ENCODE results near the gene CDK7.

Gene CDK7

GRCh38 chr5:69275563-69275962, 40.9 kb downstream of the CDK7 start:
- no peaks in the 10 kb centered on the region for H3K4me1 ChIP-seq (ENCODE audit: insufficient read depth, low read length)
- no peak overlapping the region for H3K9ac ChIP-seq (ENCODE audit: low read depth, low read length)
- H3K27ac ChIP-seq (ENCODE audit: low read length): no peak overlapping the region
- H3K36me3 ChIP-seq (ENCODE audit: insufficient read depth, low read depth, low read length): peaks cover 79% of the 10 kb centered on the region
- no peaks in the 10 kb centered on the region for H3K9me3 ChIP-seq (ENCODE audit: insufficient read depth, low read depth, low read length)
- H3K4me3 ChIP-seq (ENCODE audit: low read length): no peak overlapping the region
- H3K27me3 ChIP-seq (ENCODE audit: insufficient read depth, low read length): no peaks in the 10 kb centered on the region

DNA sequence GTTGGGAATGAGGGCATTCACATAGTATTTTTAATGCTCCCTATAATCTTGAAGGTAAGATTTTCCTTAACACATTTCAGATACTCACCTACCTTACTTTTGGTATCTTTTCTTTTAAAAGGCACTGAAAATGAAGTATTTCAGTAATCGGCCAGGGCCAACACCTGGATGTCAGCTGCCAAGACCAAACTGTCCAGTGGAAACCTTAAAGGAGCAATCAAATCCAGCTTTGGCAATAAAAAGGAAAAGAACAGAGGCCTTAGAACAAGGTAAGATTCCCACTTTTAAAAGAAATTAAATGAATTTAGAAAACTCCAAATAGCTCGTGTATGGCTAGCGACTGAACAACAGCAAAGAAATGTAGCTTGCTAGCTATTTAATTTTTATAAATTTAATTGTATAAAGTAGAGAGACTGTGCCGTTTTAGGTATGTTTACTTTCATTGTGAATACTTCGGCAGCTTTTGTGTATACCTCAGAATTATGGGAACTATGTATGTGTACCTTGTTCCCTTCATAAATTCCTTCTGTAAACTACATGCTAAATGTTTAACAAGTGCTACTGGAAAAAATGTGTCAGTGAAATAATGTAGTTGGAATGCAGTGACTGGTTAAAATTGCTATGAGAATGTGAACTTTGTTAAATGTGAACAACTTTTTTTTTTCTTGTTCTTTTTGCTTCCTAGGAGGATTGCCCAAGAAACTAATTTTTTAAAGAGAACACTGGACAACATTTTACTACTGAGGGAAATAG, 41.9 kb downstream of the CDK7 start:
- Histone ChIP-seq H3K9me3 (ENCODE audit: insufficient read depth, low read depth, low read length) (no peaks in the 10 kb centered on the region), H3K4me3 (ENCODE audit: low read length) (no peak overlapping the region), H3K36me3 (ENCODE audit: insufficient read depth, low read depth, low read length) (peaks cover 72% of the 10 kb centered on the region), H3K27me3 (ENCODE audit: insufficient read depth, low read length) (no peaks in the 10 kb centered on the region), H3K4me1 (ENCODE audit: insufficient read depth, low read length) (no peaks in the 10 kb centered on the region), H3K9ac (ENCODE audit: low read depth, low read length) (no peak overlapping the region), H3K27ac (ENCODE audit: low read length) (no peak overlapping the region)

DNA sequence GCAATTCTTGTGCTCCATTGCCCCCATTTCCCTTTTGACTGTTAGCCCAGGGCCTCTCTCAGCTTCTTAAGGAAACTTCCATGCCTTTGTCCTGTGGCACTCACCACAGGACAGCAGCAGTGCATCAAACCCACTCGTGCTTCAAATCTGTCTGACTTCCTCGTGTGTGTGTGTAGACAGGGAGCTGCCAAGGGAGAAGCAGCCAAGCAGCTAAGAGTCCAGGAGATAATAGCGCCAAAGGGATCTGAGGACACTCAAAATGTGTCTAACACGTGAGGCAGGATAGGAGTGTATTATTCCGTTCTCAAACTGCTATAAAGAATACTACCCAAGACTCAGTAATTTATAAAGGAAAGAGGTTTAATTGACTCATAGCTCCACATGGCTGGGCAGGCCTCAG, 44.8 kb downstream of the CDK7 start:
- Histone ChIP-seq H3K9ac (ENCODE audit: low read depth, low read length) (no peak overlapping the region), H3K4me1 (ENCODE audit: insufficient read depth, low read length) (no peaks in the 10 kb centered on the region), H3K27ac (ENCODE audit: low read length) (no peak overlapping the region), H3K27me3 (ENCODE audit: insufficient read depth, low read length) (no peaks in the 10 kb centered on the region), H3K4me3 (ENCODE audit: low read length) (no peak overlapping the region), H3K9me3 (ENCODE audit: insufficient read depth, low read depth, low read length) (no peaks in the 10 kb centered on the region), H3K36me3 (ENCODE audit: insufficient read depth, low read depth, low read length) (peaks cover 43% of the 10 kb centered on the region)

DNA sequence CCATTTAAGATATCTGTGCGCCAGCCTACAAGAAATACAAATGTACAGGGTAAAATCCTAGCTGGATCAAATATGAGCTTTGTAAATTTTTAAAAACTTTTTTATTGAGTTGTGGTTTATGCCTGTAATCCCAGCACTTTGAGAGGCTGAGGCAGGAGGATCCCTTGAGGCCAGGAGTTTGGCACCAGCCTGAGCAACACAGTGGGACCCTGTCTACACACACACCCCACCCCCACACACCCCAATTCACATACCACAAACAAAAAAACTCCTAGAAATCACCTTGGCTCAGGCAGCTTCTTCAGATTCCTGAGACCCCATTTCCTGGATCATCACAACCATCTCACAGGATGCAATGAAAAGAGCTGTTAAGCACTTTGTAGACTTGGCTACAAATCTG, 46.4 kb downstream of the CDK7 start:
- H3K27me3 ChIP-seq (ENCODE audit: insufficient read depth, low read length): no peaks in the 10 kb centered on the region
- no peaks in the 10 kb centered on the region for H3K9me3 ChIP-seq (ENCODE audit: insufficient read depth, low read depth, low read length)
- H3K9ac ChIP-seq (ENCODE audit: low read depth, low read length): no peak overlapping the region
- no peak overlapping the region for H3K27ac ChIP-seq (ENCODE audit: low read length)
- H3K4me3 ChIP-seq (ENCODE audit: low read length): no peak overlapping the region
- no peaks in the 10 kb centered on the region for H3K4me1 ChIP-seq (ENCODE audit: insufficient read depth, low read length)
- peaks cover 38% of the 10 kb centered on the region for H3K36me3 ChIP-seq (ENCODE audit: insufficient read depth, low read depth, low read length)

GRCh38 chr5:69284203-69284602, 49.5 kb downstream of the CDK7 start:
- no peak overlapping the region for H3K4me3 ChIP-seq (ENCODE audit: low read length)
- H3K36me3 ChIP-seq (ENCODE audit: insufficient read depth, low read depth, low read length): peaks cover 14% of the 10 kb centered on the region; the same call in 1 of the 2 replicates
- H3K27me3 ChIP-seq (ENCODE audit: insufficient read depth, low read length): no peaks in the 10 kb centered on the region
- no peak overlapping the region for H3K9ac ChIP-seq (ENCODE audit: low read depth, low read length)
- no peak overlapping the region for H3K27ac ChIP-seq (ENCODE audit: low read length)
- no peaks in the 10 kb centered on the region for H3K9me3 ChIP-seq (ENCODE audit: insufficient read depth, low read depth, low read length)
- H3K4me1 ChIP-seq (ENCODE audit: insufficient read depth, low read length): 0 out of 2 replicates have a peak, but pooled peaks cover 2% of the 10 kb centered on the region

GRCh38 chr5:69285448-69286116, 50.9 kb downstream of the CDK7 start:
- Histone ChIP-seq H3K36me3 (ENCODE audit: insufficient read depth, low read depth, low read length) (peaks cover 2% of the 10 kb centered on the region; the same call in 1 of the 2 replicates), H3K27ac (ENCODE audit: low read length) (no peak overlapping the region), H3K4me1 (ENCODE audit: insufficient read depth, low read length) (0 out of 2 replicates have a peak, but pooled peaks cover 2% of the 10 kb centered on the region), H3K27me3 (ENCODE audit: insufficient read depth, low read length) (no peaks in the 10 kb centered on the region), H3K4me3 (ENCODE audit: low read length) (no peak overlapping the region), H3K9me3 (ENCODE audit: insufficient read depth, low read depth, low read length) (no peaks in the 10 kb centered on the region), H3K9ac (ENCODE audit: low read depth, low read length) (no peak overlapping the region)

GRCh38 chr5:69288069-69288468, 53.4 kb downstream of the CDK7 start:
- no peak overlapping the region for H3K27ac ChIP-seq (ENCODE audit: low read length)
- no peaks in the 10 kb centered on the region for H3K9me3 ChIP-seq (ENCODE audit: insufficient read depth, low read depth, low read length)
- H3K4me1 ChIP-seq (ENCODE audit: insufficient read depth, low read length): 0 out of 2 replicates have a peak, but pooled peaks cover 2% of the 10 kb centered on the region
- no peaks in the 10 kb centered on the region for H3K36me3 ChIP-seq (ENCODE audit: insufficient read depth, low read depth, low read length)
- H3K9ac ChIP-seq (ENCODE audit: low read depth, low read length): no peak overlapping the region
- no peaks in the 10 kb centered on the region for H3K27me3 ChIP-seq (ENCODE audit: insufficient read depth, low read length)
- no peak overlapping the region for H3K4me3 ChIP-seq (ENCODE audit: low read length)

DNA sequence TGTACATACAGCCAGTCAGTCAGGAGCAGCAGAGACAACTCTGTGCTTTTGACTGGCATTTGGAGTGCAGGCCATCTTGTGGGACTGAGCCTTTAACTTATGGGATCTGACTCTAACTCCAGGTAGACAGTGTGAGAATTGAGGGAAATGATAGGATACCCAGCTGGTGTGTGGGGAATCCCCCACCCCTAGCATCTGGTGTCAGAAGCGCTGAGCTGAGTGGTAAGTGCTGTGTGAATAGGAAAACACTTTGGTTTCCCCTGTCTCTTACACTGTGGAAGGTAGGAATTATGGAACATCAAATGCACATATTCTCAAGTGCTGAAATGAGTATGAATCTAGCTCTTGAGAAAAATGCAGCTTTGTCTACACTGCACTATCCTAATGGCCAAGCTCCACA, 54.0 kb downstream of the CDK7 start:
- no peaks in the 10 kb centered on the region for H3K27me3 ChIP-seq (ENCODE audit: insufficient read depth, low read length)
- no peak overlapping the region for H3K27ac ChIP-seq (ENCODE audit: low read length)
- no peaks in the 10 kb centered on the region for H3K9me3 ChIP-seq (ENCODE audit: insufficient read depth, low read depth, low read length)
- H3K4me3 ChIP-seq (ENCODE audit: low read length): no peak overlapping the region
- H3K9ac ChIP-seq (ENCODE audit: low read depth, low read length): no peak overlapping the region
- no peaks in the 10 kb centered on the region for H3K36me3 ChIP-seq (ENCODE audit: insufficient read depth, low read depth, low read length)
- H3K4me1 ChIP-seq (ENCODE audit: insufficient read depth, low read length): 0 out of 2 replicates have a peak, but pooled peaks cover 2% of the 10 kb centered on the region

DNA sequence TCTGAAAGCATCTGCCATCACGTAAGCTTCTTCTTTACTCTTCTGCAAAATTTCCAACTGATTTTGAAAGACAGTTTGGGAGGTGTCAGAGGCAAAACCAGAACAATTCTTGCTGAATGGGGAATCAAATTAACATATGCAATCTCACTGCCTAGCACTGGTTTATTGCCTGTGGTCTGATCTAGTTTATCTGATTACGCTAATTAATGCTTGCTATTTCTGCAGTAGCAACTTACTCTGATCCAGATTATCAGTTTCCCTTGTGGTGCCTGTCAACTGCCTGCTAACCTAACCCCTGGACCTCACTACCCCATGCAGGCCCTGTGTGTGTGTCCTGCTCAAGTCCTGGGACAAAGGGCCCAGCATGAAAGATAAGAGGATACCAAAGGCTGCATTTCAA, 57.6 kb downstream of the CDK7 start:
- Histone ChIP-seq H3K36me3 (ENCODE audit: insufficient read depth, low read depth, low read length) (no peaks in the 10 kb centered on the region), H3K4me3 (ENCODE audit: low read length) (no peak overlapping the region), H3K27me3 (ENCODE audit: insufficient read depth, low read length) (no peaks in the 10 kb centered on the region), H3K4me1 (ENCODE audit: insufficient read depth, low read length) (peaks cover 7% of the 10 kb centered on the region; the same call in 1 of the 2 replicates), H3K9ac (ENCODE audit: low read depth, low read length) (no peak overlapping the region), H3K27ac (ENCODE audit: low read length) (no peak overlapping the region), H3K9me3 (ENCODE audit: insufficient read depth, low read depth, low read length) (no peaks in the 10 kb centered on the region)

DNA sequence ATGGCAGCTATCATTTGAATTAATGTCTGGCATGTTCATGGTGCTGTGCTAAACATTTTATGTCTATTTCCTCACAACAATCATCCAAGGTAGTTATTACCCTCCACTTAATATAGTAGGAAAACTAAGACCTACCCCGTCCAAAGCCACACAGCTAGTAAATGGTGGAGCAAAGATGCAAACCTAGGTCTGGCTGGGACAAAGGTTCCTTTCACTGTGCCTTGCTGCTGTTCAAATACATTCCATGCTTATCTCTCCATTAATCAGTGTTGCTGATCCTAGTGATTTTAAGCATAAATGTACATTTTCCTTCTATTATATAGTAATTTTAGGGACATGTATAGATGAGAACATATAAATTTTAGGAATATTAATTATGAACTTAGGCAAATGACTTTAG, 59.2 kb downstream of the CDK7 start:
- Histone ChIP-seq H3K4me1 (ENCODE audit: insufficient read depth, low read length) (peaks cover 5% of the 10 kb centered on the region; the same call in 1 of the 2 replicates), H3K9ac (ENCODE audit: low read depth, low read length) (no peak overlapping the region), H3K4me3 (ENCODE audit: low read length) (no peak overlapping the region), H3K36me3 (ENCODE audit: insufficient read depth, low read depth, low read length) (no peaks in the 10 kb centered on the region), H3K27me3 (ENCODE audit: insufficient read depth, low read length) (no peaks in the 10 kb centered on the region), H3K9me3 (ENCODE audit: insufficient read depth, low read depth, low read length) (no peaks in the 10 kb centered on the region), H3K27ac (ENCODE audit: low read length) (no peak overlapping the region)

DNA sequence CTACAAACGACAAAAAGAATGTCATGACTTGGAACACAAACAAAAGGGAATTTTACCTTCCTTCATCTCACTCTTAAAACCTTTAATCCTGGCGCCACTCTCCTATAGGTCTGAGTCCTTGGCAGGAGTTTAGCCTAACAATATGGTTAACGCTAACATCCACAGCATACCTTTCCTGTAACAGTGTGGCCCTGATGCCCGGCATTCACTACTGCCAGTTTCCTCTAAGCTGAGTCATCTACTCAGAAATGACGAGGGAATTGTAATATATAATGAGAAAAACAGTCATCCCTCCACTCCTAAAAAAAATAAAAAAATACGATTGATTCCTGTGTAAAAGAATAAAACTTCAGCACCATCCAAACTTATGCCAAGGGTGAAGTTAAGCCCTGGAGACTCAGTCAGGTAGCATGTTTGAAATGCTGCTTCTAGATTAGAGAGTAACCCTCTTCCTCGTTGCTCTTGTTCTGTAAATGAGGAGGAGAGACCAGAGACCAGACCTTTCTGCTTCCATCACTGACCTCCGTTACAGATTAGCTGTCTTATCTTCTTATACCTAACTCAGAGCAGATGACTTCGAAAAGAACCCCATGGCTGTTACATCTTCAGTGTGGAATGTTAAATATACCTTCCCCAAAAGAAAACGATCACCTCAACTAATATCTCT, 60.5 kb downstream of the CDK7 start:
- Histone ChIP-seq H3K27ac (ENCODE audit: low read length) (no peak overlapping the region), H3K9ac (ENCODE audit: low read depth, low read length) (peak overlapping the region; percentile 44; the same call in 1 of the 2 replicates), H3K4me1 (ENCODE audit: insufficient read depth, low read length) (peaks cover 5% of the 10 kb centered on the region; the same call in 1 of the 2 replicates), H3K36me3 (ENCODE audit: insufficient read depth, low read depth, low read length) (no peaks in the 10 kb centered on the region), H3K27me3 (ENCODE audit: insufficient read depth, low read length) (no peaks in the 10 kb centered on the region), H3K4me3 (ENCODE audit: low read length) (no peak overlapping the region), H3K9me3 (ENCODE audit: insufficient read depth, low read depth, low read length) (no peaks in the 10 kb centered on the region)
